ENCODE results near the gene WHRN.

GRCh38 chr9:114442022-114442421, 63.3 kb downstream of the WHRN start:
- no peak for TF ChIP-seq CTCF (IDR thresholded peaks at IDR 0.05)
- no peak for TF ChIP-seq EZH2 (IDR thresholded peaks at IDR 0.05; ENCODE audit: borderline replicate concordance, insufficient read depth, low read depth, low read length, poor library complexity, severe bottlenecking)
